ENCODE results near the gene ZACN.

The ZACN gene

DNA sequence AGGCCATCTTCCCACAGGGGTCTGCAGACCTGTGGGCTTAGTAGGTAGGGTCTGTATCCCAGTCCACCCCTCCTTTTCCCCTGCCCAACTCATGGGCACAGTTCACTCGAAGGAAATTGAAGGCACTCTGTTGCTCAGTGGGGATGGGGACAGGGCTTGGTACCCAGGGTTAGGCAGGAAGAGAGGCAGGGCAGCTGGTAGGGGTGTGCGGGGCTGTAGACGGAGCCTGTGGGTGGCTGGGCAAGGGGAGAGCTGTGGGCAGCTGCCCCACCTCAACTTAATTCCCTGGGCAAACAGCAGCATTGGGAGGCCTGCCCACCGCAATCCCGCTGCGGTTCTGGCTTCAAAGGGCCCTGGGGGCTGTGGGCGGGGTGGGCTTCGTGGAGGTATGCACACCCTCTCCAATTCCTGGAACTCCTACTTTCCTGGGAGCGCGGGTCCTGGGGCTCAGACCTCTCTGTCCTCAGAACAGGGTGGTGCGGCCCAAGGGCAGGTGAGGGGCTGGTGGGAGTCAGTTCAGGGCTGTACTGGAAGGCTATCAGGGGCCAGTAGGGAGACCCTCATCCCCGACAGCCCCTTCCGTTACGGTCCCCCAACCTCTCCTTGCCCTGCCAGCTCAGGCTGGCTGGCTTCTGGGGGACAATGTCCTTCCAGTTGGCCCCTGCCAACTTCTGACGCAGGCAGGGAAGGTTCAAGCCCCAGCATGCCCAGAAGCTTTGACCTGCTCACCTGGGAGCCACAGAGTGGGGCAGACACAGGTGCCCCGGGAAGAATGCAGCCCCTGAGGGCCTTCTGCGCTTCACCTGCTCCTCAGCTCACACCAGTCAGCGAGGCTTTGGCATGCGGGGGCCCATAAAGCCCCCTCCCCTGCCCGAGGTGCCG lies 53.0 kb downstream of the ZACN start:
- DNase-seq (ENCODE audit: low spot score), result no peak
